Sigmoid colon (tissue), 7 donors: ENCODE data around the gene ACACA. TPM values are rescaled to one million over a fixed set of nuclear protein-coding genes. Genes with fewer than 3 reads are reported as not detected.

Experiments used
- DNase-seq: peaks from one replicate; pipeline ENCODE4 v3.0.0-alpha.2; 2019
- H3K27ac ChIP-seq, 4 donors: fragments of 200-600 bp; sonication (generic); one replicate each; pipeline ENCODE4 v1.5.1; 2016 to 2019; ENCODE audit warnings: mild to moderate bottlenecking in 1 of 4
- H3K27me3 ChIP-seq, 3 donors: fragments of 200-600 bp; sonication (generic); one replicate each; pipeline ENCODE4 v1.5.1; 2019; ENCODE audit warnings: mild to moderate bottlenecking in 1 of 3
- H3K36me3 ChIP-seq, 4 donors: fragments of 200-600 bp; sonication (generic); one replicate each; pipeline ENCODE4 v1.5.1; 2016 to 2019
- H3K4me1 ChIP-seq, 4 donors: fragments of 200-600 bp; sonication (generic); one replicate each; pipeline ENCODE4 v1.5.1; 2017 to 2019
- H3K4me3 ChIP-seq, 4 donors: fragments of 200-600 bp; sonication (generic); one replicate each; pipeline ENCODE4 v1.5.1; 2017 to 2019; ENCODE audit warnings: mild to moderate bottlenecking in 2 of 4, moderate library complexity in 1 of 4
- H3K9me3 ChIP-seq, 4 donors: fragments of 200-600 bp in 3 of 4; sonication (generic) in 3 of 4; one replicate each; pipeline versions ENCODE4 v1.5.1 to v1.6.1; 2013 to 2019
- CTCF ChIP-seq, 4 experiments: fragments of 450-650 bp in 3 of 4; fragments of 200-600 bp in 1 of 4; IDR thresholded peaks; one replicate each; pipeline ENCODE4 v1.5.1; 2016 to 2019; ENCODE audit warnings: antibody characterized with exemption in 4 of 4, mild to moderate bottlenecking in 3 of 4, moderate library complexity in 2 of 4
- EP300 ChIP-seq, 4 donors: sonication (generic); formaldehyde crosslinking; IDR thresholded peaks; one replicate each; pipeline ENCODE4 v1.6.1; 2017; ENCODE audit warnings: antibody characterized with exemption in 4 of 4
- POLR2A ChIP-seq, 2 donors: fragments of 450-650 bp; IDR thresholded peaks; one replicate each; pipeline ENCODE4 v1.6.1; 2016; ENCODE audit warnings: antibody characterized with exemption in 2 of 2, mild to moderate bottlenecking in 2 of 2, moderate library complexity in 2 of 2
- POLR2AphosphoS5 ChIP-seq, 4 donors: sonication (generic); formaldehyde crosslinking; IDR thresholded peaks; one replicate each; pipeline ENCODE4 v1.6.1; 2017; ENCODE audit warnings: antibody characterized with exemption in 4 of 4
- WGBS, 2 donors: extraction: QIAGEN DNeasy Blood & Tissue Kit; methylation state at CpG; one replicate each; pipeline ENCODE4 v1.1.7; 2013; 5-methylcytosine and 5-hydroxymethylcytosine counted together
- intact Hi-C: fragments of 100-400 bp; cut with DNase I; formaldehyde crosslinking; loops from one replicate; pipeline ENCODE4 v1.15.1; 2023
- polyA plus RNA-seq, 3 donors: library from polyadenylated mRNA; stranded (reverse); fragments of 200-250 nt; gene quantifications; one replicate each; pipeline ENCODE4 v1.2.3, GENCODE V29; 2013
- total RNA-seq, 4 donors: library from RNA; depleted of rRNA; stranded (reverse); fragments of >200 nt; gene quantifications; one replicate each; pipeline ENCODE4 v1.1.0, GENCODE V29; 2016
- donor health status: healthy with polysubstance abuse.
- donor health status: Bipolar disorder and iron deficiency.
- donor health status: healthy.

Gene ACACA
- total and polyA plus RNA-seq, 7 donors, result 10.8 to 38.9 (median 27.6) TPM

- H3K36me3 ChIP-seq, result peaks cover 0 to 74% (median 23%) of the 10 kb centered on the region in 4 donors
Observed at GRCh38 chr17:37261286-37261685, 145.3 kb downstream of the ACACA start.

GRCh38 chr17:37259030-37259735 is 147.5 kb downstream of the ACACA start:
- Histone ChIP-seq H3K4me3 (no peak overlapping the region), H3K27ac (no peak overlapping the region), H3K36me3 (peaks cover 0 to 69% (median 7%) of the 10 kb centered on the region in 4 donors), H3K27me3 (no peaks in the 10 kb centered on the region), H3K4me1 (no peaks in the 10 kb centered on the region), H3K9me3 (no peaks in the 10 kb centered on the region)
- WGBS, 2 donors, result 93 to 97% methylated on average over 3 of the region's 3 CpGs
- TF ChIP-seq POLR2AphosphoS5 (IDR thresholded peaks at IDR 0.05) (no peak), POLR2A (IDR thresholded peaks at IDR 0.05) (no peak)
- DNase-seq, result no peak
- intact Hi-C loops, result loop anchor here (10.0 kb wide), 1 partner anchor 116 kb away; the partner anchor contains the start of gene C17orf78

More at GRCh38 chr17:37261286-37261685, 145.3 kb downstream of the ACACA start:
- H3K27ac ChIP-seq, result no peak overlapping the region
- no peak overlapping the region for H3K4me3 ChIP-seq
- H3K9me3 ChIP-seq, result peaks cover 0 to 5% (median 4%) of the 10 kb centered on the region in 4 donors
- H3K27me3 ChIP-seq, result no peaks in the 10 kb centered on the region
- WGBS, 2 donors, result 58 to 84% methylated on average over 1 of the region's 1 CpG
- intact Hi-C loops, result no loop called here
- H3K4me1 ChIP-seq, result no peaks in the 10 kb centered on the region
- no peak for DNase-seq
- TF ChIP-seq CTCF (IDR thresholded peaks at IDR 0.05), result no peak
- no peak for TF ChIP-seq POLR2AphosphoS5 (IDR thresholded peaks at IDR 0.05)
- TF ChIP-seq EP300 (IDR thresholded peaks at IDR 0.05), result no peak
- no peak for TF ChIP-seq POLR2A (IDR thresholded peaks at IDR 0.05)

- DNase-seq, result no peak
- WGBS, 2 donors, result 94 to 97% methylated on average over 1 of the region's 1 CpG
- Histone ChIP-seq H3K27ac (no peak overlapping the region), H3K36me3 (peaks cover 0 to 61% (median 4%) of the 10 kb centered on the region in 4 donors), H3K4me1 (no peaks in the 10 kb centered on the region), H3K9me3 (no peaks in the 10 kb centered on the region), H3K27me3 (no peaks in the 10 kb centered on the region), H3K4me3 (no peak overlapping the region)
- intact Hi-C loops, result loop anchor here (10.0 kb wide), 1 partner anchor 118 kb away; the partner anchor contains the start of gene C17orf78
- TF ChIP-seq EP300 (IDR thresholded peaks at IDR 0.05), result no peak
- no peak for TF ChIP-seq POLR2AphosphoS5 (IDR thresholded peaks at IDR 0.05)
- TF ChIP-seq CTCF (IDR thresholded peaks at IDR 0.05), result no peak
- no peak for TF ChIP-seq POLR2A (IDR thresholded peaks at IDR 0.05)
Observed at GRCh38 chr17:37256627-37257026, 150.0 kb downstream of the ACACA start.

GRCh38 chr17:37255432-37255831 is 151.2 kb downstream of the ACACA start:
- TF ChIP-seq POLR2AphosphoS5 (IDR thresholded peaks at IDR 0.05) (no peak), CTCF (IDR thresholded peaks at IDR 0.05) (no peak), EP300 (IDR thresholded peaks at IDR 0.05) (no peak), POLR2A (IDR thresholded peaks at IDR 0.05) (no peak)
- Histone ChIP-seq H3K27ac (no peak overlapping the region), H3K36me3 (peaks cover 0 to 66% (median 3%) of the 10 kb centered on the region in 4 donors), H3K4me1 (no peaks in the 10 kb centered on the region), H3K27me3 (no peaks in the 10 kb centered on the region), H3K4me3 (no peak overlapping the region), H3K9me3 (no peaks in the 10 kb centered on the region)
- intact Hi-C loops, result loop anchor here (10.0 kb wide), 1 partner anchor 119 kb away; the partner anchor contains the start of gene C17orf78
- no peak for DNase-seq
- 89 to 93% methylated on average over 5 of the region's 5 CpGs for WGBS, 2 donors

GRCh38 chr17:37247825-37248224 is 158.8 kb downstream of the ACACA start:
- DNase-seq, result no peak
- intact Hi-C loops, result no loop called here
- Histone ChIP-seq H3K9me3 (no peaks in the 10 kb centered on the region), H3K27ac (no peak overlapping the region), H3K27me3 (no peaks in the 10 kb centered on the region), H3K4me1 (no peaks in the 10 kb centered on the region), H3K36me3 (peaks cover 8 to 93% (median 21%) of the 10 kb centered on the region in 4 donors), H3K4me3 (no peak overlapping the region)
- WGBS, 2 donors, result 92 to 95% methylated on average over 4 of the region's 4 CpGs
- no peak for TF ChIP-seq POLR2A (IDR thresholded peaks at IDR 0.05)
- TF ChIP-seq CTCF (IDR thresholded peaks at IDR 0.05), result no peak
- TF ChIP-seq EP300 (IDR thresholded peaks at IDR 0.05), result no peak
- TF ChIP-seq POLR2AphosphoS5 (IDR thresholded peaks at IDR 0.05), result no peak
